HUES6 (cell line): ENCODE measurements around the gene DYNLL2.
"Not testable (repeated sequence)": the region's sequence is repeated elsewhere in the genome, so short reads cannot be mapped to it uniquely, and the experiment has no call there.

ENCODE experiments used
- H3K27ac ChIP-seq: 2 replicates; pipeline ENCODE4 v1.7.0; 2013; ENCODE audit warnings: low read depth, mild to moderate bottlenecking, low read length, inconsistent platforms
- H3K27me3 ChIP-seq: 2 replicates; pipeline ENCODE4 v1.6.1; 2013; ENCODE audit warnings: low read length; ENCODE audit not compliant: control insufficient read depth, insufficient read depth
- H3K36me3 ChIP-seq: 2 replicates; pipeline ENCODE4 v1.6.1; 2013; ENCODE audit warnings: low read length; ENCODE audit not compliant: control insufficient read depth, insufficient read depth
- H3K4me1 ChIP-seq: 2 replicates; pipeline ENCODE4 v1.6.1; 2013; ENCODE audit warnings: low read length; ENCODE audit not compliant: control insufficient read depth, insufficient read depth
- H3K4me3 ChIP-seq: 2 replicates; pipeline ENCODE4 v1.5.1; 2013; ENCODE audit warnings: low read depth, low read length
- H3K9ac ChIP-seq: one replicate; pipeline ENCODE4 v1.6.1; 2013; ENCODE audit warnings: mild to moderate bottlenecking, low read length
- H3K9me3 ChIP-seq: 2 replicates; pipeline ENCODE4 v1.6.1; 2013; ENCODE audit warnings: low read depth, low read length; ENCODE audit not compliant: control insufficient read depth, insufficient read depth

The DYNLL2 gene

DNA sequence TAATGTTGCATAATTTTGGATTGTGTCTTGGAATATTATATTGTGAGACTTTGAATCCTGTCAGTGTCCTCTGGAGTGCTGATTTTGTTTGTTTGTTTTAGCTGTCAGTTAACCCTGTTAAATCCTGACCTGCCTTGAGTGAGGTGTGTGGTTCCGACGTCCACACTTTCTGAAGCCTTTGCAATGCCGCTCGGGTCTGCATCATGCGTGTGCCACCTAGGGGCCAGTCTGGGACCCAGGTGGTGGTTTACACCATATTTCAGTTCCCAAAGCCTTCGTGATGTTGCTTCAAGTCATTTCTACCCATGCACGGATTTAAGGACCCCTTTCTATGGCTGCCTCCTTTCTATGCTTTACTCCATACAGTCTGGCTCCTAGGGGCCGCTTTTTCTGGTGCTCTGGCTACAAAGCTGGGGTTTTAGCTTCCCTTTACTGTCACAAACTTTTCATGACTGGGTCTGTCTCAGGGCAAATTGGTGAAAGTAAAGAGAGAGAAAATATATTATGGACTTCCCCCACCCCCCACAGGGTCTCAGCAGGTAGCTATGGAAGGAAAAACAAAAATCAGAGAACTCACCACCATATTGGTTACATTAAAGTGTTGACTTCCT, 53.6 kb downstream of the DYNLL2 start:
- H3K9me3 ChIP-seq, result no peaks in the 10 kb centered on the region
- peaks cover 46% of the 10 kb centered on the region for H3K27me3 ChIP-seq
- no peak overlapping the region for H3K27ac ChIP-seq
- no peak overlapping the region for H3K4me3 ChIP-seq
- H3K4me1 ChIP-seq, result no peaks in the 10 kb centered on the region
- no peak overlapping the region for H3K9ac ChIP-seq
- H3K36me3 ChIP-seq, result no peaks in the 10 kb centered on the region

DNA sequence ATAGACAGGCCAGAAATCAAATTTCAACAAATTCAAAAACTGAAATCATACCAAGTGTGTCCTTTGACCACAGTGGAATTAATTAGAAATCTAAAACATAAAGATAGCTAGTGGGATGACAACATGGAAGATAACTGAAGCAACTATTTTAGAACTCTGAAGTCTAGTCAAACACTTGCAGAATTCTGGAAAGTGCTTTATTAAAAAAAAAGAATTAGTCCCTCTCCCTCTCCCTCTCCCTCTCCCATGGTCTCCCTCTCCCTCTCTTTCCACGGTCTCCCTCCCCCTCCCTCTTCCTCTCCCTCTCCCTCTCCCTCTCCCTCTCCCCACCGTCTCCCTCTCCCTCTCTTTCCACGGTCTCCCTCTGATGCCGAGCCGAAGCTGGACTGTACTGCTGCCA, 58.3 kb downstream of the DYNLL2 start:
- no peak overlapping the region for H3K9ac ChIP-seq
- peaks cover 12% of the 10 kb centered on the region; the same call in 1 of the 2 replicates for H3K27me3 ChIP-seq
- no peak overlapping the region for H3K4me3 ChIP-seq
- no peak overlapping the region for H3K27ac ChIP-seq
- no peaks in the 10 kb centered on the region for H3K36me3 ChIP-seq
- H3K4me1 ChIP-seq, result no peaks in the 10 kb centered on the region
- H3K9me3 ChIP-seq, result peaks cover 11% of the 10 kb centered on the region

DNA sequence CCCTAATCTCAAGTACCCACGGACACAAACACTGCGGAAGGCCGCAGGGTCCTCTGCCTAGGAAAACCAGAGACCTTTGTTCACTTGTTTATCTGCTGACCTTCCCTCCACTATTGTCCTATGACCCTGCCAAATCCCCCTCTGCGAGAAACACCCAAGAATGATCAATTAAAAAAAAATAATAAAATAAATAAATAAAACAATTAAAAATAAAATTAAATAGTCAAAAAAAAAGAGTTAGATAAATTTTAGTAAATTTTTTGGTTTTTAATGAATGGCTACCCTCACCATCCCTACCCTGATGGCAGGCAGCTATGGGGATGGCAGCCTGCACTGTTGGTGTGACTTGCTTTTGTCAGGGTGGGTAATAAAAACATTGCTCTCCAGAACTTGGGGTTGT, 60.1 kb downstream of the DYNLL2 start:
- H3K9ac ChIP-seq, H3K27ac ChIP-seq, H3K4me1 ChIP-seq, H3K4me3 ChIP-seq, H3K36me3 ChIP-seq: not testable (repeated sequence)
- H3K9me3 ChIP-seq, result peaks cover 11% of the 10 kb centered on the region
- H3K27me3 ChIP-seq, result peaks cover 14% of the 10 kb centered on the region; the same call in 1 of the 2 replicates

DNA sequence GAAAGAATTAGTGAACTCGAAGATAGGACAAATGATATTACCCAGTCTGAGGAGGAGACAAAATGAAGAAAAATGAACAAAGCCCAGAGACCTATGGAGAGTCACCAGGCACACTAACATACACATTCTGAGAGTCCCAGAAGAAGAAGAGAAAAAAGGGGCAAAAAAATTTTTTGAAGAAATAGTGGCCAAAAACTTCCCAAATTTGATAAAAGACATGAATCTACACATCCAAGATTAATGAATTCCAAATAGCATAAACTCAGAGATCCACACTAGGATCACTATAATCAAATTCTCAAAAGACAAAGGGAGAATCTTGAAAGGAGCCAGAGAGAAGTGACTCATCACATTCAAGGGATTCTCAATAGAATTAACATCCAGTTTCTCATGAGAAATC, 61.6 kb downstream of the DYNLL2 start:
- H3K4me3 ChIP-seq, result no peak overlapping the region
- H3K27me3 ChIP-seq, result peaks cover 26% of the 10 kb centered on the region

More for the DNA sequence above, 61.6 kb downstream of the DYNLL2 start:
- Histone ChIP-seq H3K27ac (no peak overlapping the region), H3K9ac (no peak overlapping the region), H3K9me3 (peaks cover 11% of the 10 kb centered on the region), H3K4me1 (no peaks in the 10 kb centered on the region), H3K36me3 (no peaks in the 10 kb centered on the region)
